Amniotic epithelial cell (primary cell): Measurements from ENCODE around the gene PIAS3.
A peak's percentile ranks its signal among the peaks of the same experiment; 100 is the strongest.
"Not testable (repeated sequence)": the region's sequence is repeated elsewhere in the genome, so short reads cannot be mapped to it uniquely, and the experiment has no call there.

ENCODE experiments used
- DNase-seq: peaks from one replicate; pipeline ENCODE4 v3.0.0-alpha.2; 2010; ENCODE audit warnings: low read depth

Gene PIAS3

GRCh38 chr1:145823565-145824498 is 35.0 kb downstream of the PIAS3 start, which contains the start of the genes POLR3C and RNF115:
POLR3C (plus strand) TSS chr1:145824200; CDS start chr1:145825777, 1,577 bp downstream.
RNF115 (minus strand) TSS chr1:145824095; CDS start chr1:145823873, 222 bp downstream.
- DNase-seq: peak; percentile 86

GRCh38 chr1:145822779-145823331 is 36.0 kb downstream of the PIAS3 start:
- not testable (repeated sequence) for DNase-seq

GRCh38 chr1:145818095-145818494 is 40.8 kb downstream of the PIAS3 start:
- DNase-seq: peak; percentile 52

- DNase-seq: not testable (repeated sequence)
These were observed 45.7 kb downstream of the PIAS3 start for GRCh38 chr1:145812977-145813810.

- DNase-seq: no peak
These were observed 52.0 kb downstream of the PIAS3 start for GRCh38 chr1:145806844-145807243.

GRCh38 chr1:145806408-145806807 is 52.5 kb downstream of the PIAS3 start:
- no peak for DNase-seq

GRCh38 chr1:145805057-145805456 is 53.8 kb downstream of the PIAS3 start:
- DNase-seq: no peak

- no peak for DNase-seq
These were observed 54.4 kb downstream of the PIAS3 start for GRCh38 chr1:145804235-145805045.

GRCh38 chr1:145799806-145800205 is 59.1 kb downstream of the PIAS3 start:
- no peak for DNase-seq
